ENCODE results near the gene LIM2.

DNA sequence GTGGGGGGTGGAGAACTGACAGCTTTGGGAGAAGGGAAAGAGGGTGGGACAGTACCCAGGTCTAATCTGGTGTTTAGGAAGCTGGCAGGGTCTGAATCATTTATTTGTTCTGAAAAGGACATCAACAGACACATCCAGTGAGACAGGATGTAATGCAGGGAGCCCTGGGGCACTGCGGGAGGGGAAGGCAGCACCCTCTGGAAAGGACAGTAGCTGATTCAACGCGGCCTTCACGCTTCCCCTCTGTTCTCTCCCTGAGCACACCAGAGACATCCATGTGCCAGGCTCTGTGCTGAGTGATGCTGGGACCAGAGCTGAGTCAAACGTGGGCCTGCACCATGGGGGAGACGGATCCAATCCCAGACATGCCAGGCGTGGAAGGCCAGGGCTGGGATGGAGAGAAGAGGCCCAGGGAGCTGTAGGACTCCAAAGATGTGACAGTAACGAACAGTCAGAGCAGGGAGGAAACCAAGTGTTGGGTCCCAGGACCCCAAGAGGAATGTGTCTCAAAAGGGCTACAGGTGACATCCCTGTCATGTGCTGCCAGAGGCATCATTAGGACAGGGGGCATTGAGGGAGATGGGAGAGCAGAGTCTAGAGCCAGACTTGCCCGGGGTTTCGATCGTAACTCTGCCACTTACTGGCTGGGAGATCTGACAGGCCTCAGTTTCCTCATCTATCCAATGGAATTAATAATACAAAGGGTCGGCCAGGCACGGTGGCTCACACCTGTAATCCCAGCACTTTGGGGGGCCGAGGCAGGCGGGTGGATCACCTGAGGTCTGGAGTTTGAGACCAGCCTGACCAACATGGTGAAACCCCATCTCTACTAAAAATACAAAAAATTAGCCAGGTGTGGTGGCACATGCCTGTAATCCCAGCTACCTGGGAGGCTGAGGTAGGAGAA, 23.3 kb downstream of the LIM2 start:
- TF ChIP-seq ZBTB7A (IDR thresholded peaks at IDR 0.05; ENCODE audit: borderline replicate concordance, control insufficient read depth, low read depth, low read length) (no peak), POLR2A (conservative IDR thresholded peaks at IDR 0.05) (no peak; the same call in 1 of the 2 replicates), CEBPG (CRISPR knock-in tag; IDR thresholded peaks at IDR 0.05) (no peak), CEBPG (tag; conservative IDR thresholded peaks at IDR 0.05 in 1 of 2, IDR thresholded peaks at IDR 0.05 in 1 of 2) (no peak), EP300 (IDR thresholded peaks at IDR 0.05; ENCODE audit: low read length) (no peak)
